ENCODE measurements around the gene TBC1D16. TPM values are rescaled to one million over a fixed set of nuclear protein-coding genes. Genes with fewer than 3 reads are reported as not detected.
"Not testable (repeated sequence)": the region's sequence is repeated elsewhere in the genome, so short reads cannot be mapped to it uniquely, and the experiment has no call there.

Gene TBC1D16
- total RNA-seq, 1 donor from 2014 or later = 19.3 TPM

- Histone ChIP-seq H3K27me3 (ENCODE audit: control insufficient read depth in 3 of 3, insufficient read depth in 3 of 3, low read length in 3 of 3) (peaks cover 21 to 35% (median 31%) of the 10 kb centered on the region in 3 donors), H3K36me3 (ENCODE audit: control insufficient read depth in 3 of 3, insufficient read depth in 3 of 3, low read length in 3 of 3) (no peaks in the 10 kb centered on the region), H3K4me1 (ENCODE audit: control insufficient read depth in 3 of 3, insufficient read depth in 3 of 3, low read length in 3 of 3) (peaks cover 0 to under 1% (median 0%) of the 10 kb centered on the region in 3 donors), H3K9me3 (ENCODE audit: control insufficient read depth in 3 of 3, low read length in 3 of 3) (peaks cover 0 to 9% (median 0%) of the 10 kb centered on the region in 3 donors), H3K9ac (ENCODE audit: low read depth in 1 of 3, low read length in 3 of 3) (no peak overlapping the region), H3K27ac (ENCODE audit: low read depth, low read length) (no peak overlapping the region), H3K4me3 (ENCODE audit: low read length in 3 of 3) (no peak overlapping the region)
Measured at GRCh38 chr17:79897243-79898063, 138.2 kb downstream of the TBC1D16 start.

GRCh38 chr17:79893457-79893856 lies 142.2 kb downstream of the TBC1D16 start:
- not testable (repeated sequence) for H3K9ac ChIP-seq (ENCODE audit: low read depth in 1 of 3, low read length in 3 of 3); H3K4me3 ChIP-seq (ENCODE audit: low read length in 3 of 3); H3K27ac ChIP-seq (ENCODE audit: low read depth, low read length); H3K36me3 ChIP-seq (ENCODE audit: control insufficient read depth in 3 of 3, insufficient read depth in 3 of 3, low read length in 3 of 3); H3K9me3 ChIP-seq (ENCODE audit: control insufficient read depth in 3 of 3, low read length in 3 of 3)
- H3K27me3 ChIP-seq (ENCODE audit: control insufficient read depth in 3 of 3, insufficient read depth in 3 of 3, low read length in 3 of 3) = peaks cover 37 to 56% (median 56%) of the 10 kb centered on the region in 3 donors
- peaks cover 8 to 10% (median 9%) of the 10 kb centered on the region in 3 donors for H3K4me1 ChIP-seq (ENCODE audit: control insufficient read depth in 3 of 3, insufficient read depth in 3 of 3, low read length in 3 of 3)

- no peak overlapping the region for H3K27ac ChIP-seq (ENCODE audit: low read depth, low read length)
- no peak overlapping the region for H3K9ac ChIP-seq (ENCODE audit: low read depth in 1 of 3, low read length in 3 of 3)
- H3K9me3 ChIP-seq (ENCODE audit: control insufficient read depth in 3 of 3, low read length in 3 of 3) = no peaks in the 10 kb centered on the region
- H3K4me3 ChIP-seq (ENCODE audit: low read length in 3 of 3) = no peak overlapping the region
- H3K36me3 ChIP-seq (ENCODE audit: control insufficient read depth in 3 of 3, insufficient read depth in 3 of 3, low read length in 3 of 3) = no peaks in the 10 kb centered on the region
- peaks cover 37 to 63% (median 55%) of the 10 kb centered on the region in 3 donors for H3K27me3 ChIP-seq (ENCODE audit: control insufficient read depth in 3 of 3, insufficient read depth in 3 of 3, low read length in 3 of 3)
- peaks cover 8 to 10% (median 9%) of the 10 kb centered on the region in 3 donors for H3K4me1 ChIP-seq (ENCODE audit: control insufficient read depth in 3 of 3, insufficient read depth in 3 of 3, low read length in 3 of 3)
Measured at GRCh38 chr17:79892457-79893241, 143.0 kb downstream of the TBC1D16 start.

- peaks cover 48 to 67% (median 66%) of the 10 kb centered on the region in 3 donors for H3K27me3 ChIP-seq (ENCODE audit: control insufficient read depth in 3 of 3, insufficient read depth in 3 of 3, low read length in 3 of 3)
- H3K27ac ChIP-seq (ENCODE audit: low read depth, low read length) = no peak overlapping the region
- H3K4me1 ChIP-seq (ENCODE audit: control insufficient read depth in 3 of 3, insufficient read depth in 3 of 3, low read length in 3 of 3) = peaks cover 8 to 10% (median 9%) of the 10 kb centered on the region in 3 donors
- no peaks in the 10 kb centered on the region for H3K9me3 ChIP-seq (ENCODE audit: control insufficient read depth in 3 of 3, low read length in 3 of 3)
- no peaks in the 10 kb centered on the region for H3K36me3 ChIP-seq (ENCODE audit: control insufficient read depth in 3 of 3, insufficient read depth in 3 of 3, low read length in 3 of 3)
- no peak overlapping the region for H3K4me3 ChIP-seq (ENCODE audit: low read length in 3 of 3)
- H3K9ac ChIP-seq (ENCODE audit: low read depth in 1 of 3, low read length in 3 of 3) = no peak overlapping the region
Measured at GRCh38 chr17:79891113-79891730, 144.4 kb downstream of the TBC1D16 start.

- peaks cover 48 to 67% (median 66%) of the 10 kb centered on the region in 3 donors for H3K27me3 ChIP-seq (ENCODE audit: control insufficient read depth in 3 of 3, insufficient read depth in 3 of 3, low read length in 3 of 3)
- H3K4me1 ChIP-seq (ENCODE audit: control insufficient read depth in 3 of 3, insufficient read depth in 3 of 3, low read length in 3 of 3) = peaks cover 8 to 10% (median 9%) of the 10 kb centered on the region in 3 donors
- H3K27ac ChIP-seq (ENCODE audit: low read depth, low read length) = no peak overlapping the region
- no peaks in the 10 kb centered on the region for H3K9me3 ChIP-seq (ENCODE audit: control insufficient read depth in 3 of 3, low read length in 3 of 3)
- H3K4me3 ChIP-seq (ENCODE audit: low read length in 3 of 3) = no peak overlapping the region
- no peak overlapping the region for H3K9ac ChIP-seq (ENCODE audit: low read depth in 1 of 3, low read length in 3 of 3)
- H3K36me3 ChIP-seq (ENCODE audit: control insufficient read depth in 3 of 3, insufficient read depth in 3 of 3, low read length in 3 of 3) = no peaks in the 10 kb centered on the region
Measured at GRCh38 chr17:79890706-79891105, 145.0 kb downstream of the TBC1D16 start.

- Histone ChIP-seq H3K36me3 (ENCODE audit: control insufficient read depth in 3 of 3, insufficient read depth in 3 of 3, low read length in 3 of 3) (no peaks in the 10 kb centered on the region), H3K4me3 (ENCODE audit: low read length in 3 of 3) (no peak overlapping the region), H3K27me3 (ENCODE audit: control insufficient read depth in 3 of 3, insufficient read depth in 3 of 3, low read length in 3 of 3) (peaks cover 50 to 67% (median 61%) of the 10 kb centered on the region in 3 donors), H3K27ac (ENCODE audit: low read depth, low read length) (no peak overlapping the region), H3K4me1 (ENCODE audit: control insufficient read depth in 3 of 3, insufficient read depth in 3 of 3, low read length in 3 of 3) (peaks cover 8 to 10% (median 9%) of the 10 kb centered on the region in 3 donors), H3K9ac (ENCODE audit: low read depth in 1 of 3, low read length in 3 of 3) (no peak overlapping the region), H3K9me3 (ENCODE audit: control insufficient read depth in 3 of 3, low read length in 3 of 3) (no peaks in the 10 kb centered on the region)
Measured at GRCh38 chr17:79888811-79889634, 146.6 kb downstream of the TBC1D16 start.

- H3K27me3 ChIP-seq (ENCODE audit: control insufficient read depth in 3 of 3, insufficient read depth in 3 of 3, low read length in 3 of 3) = peaks cover 56 to 63% (median 61%) of the 10 kb centered on the region in 3 donors
- no peak overlapping the region for H3K4me3 ChIP-seq (ENCODE audit: low read length in 3 of 3)
Measured at GRCh38 chr17:79888009-79888540, 147.6 kb downstream of the TBC1D16 start.

GRCh38 chr17:79887451-79887991 lies 148.2 kb downstream of the TBC1D16 start:
- Histone ChIP-seq H3K9me3 (ENCODE audit: control insufficient read depth in 3 of 3, low read length in 3 of 3) (no peaks in the 10 kb centered on the region), H3K9ac (ENCODE audit: low read depth in 1 of 3, low read length in 3 of 3) (no peak overlapping the region), H3K36me3 (ENCODE audit: control insufficient read depth in 3 of 3, insufficient read depth in 3 of 3, low read length in 3 of 3) (no peaks in the 10 kb centered on the region), H3K4me3 (ENCODE audit: low read length in 3 of 3) (no peak overlapping the region), H3K27me3 (ENCODE audit: control insufficient read depth in 3 of 3, insufficient read depth in 3 of 3, low read length in 3 of 3) (peaks cover 51 to 58% (median 56%) of the 10 kb centered on the region in 3 donors), H3K4me1 (ENCODE audit: control insufficient read depth in 3 of 3, insufficient read depth in 3 of 3, low read length in 3 of 3) (peaks cover 8 to 10% (median 9%) of the 10 kb centered on the region in 3 donors), H3K27ac (ENCODE audit: low read depth, low read length) (no peak overlapping the region)

More at GRCh38 chr17:79888009-79888540, 147.6 kb downstream of the TBC1D16 start:
- H3K36me3 ChIP-seq (ENCODE audit: control insufficient read depth in 3 of 3, insufficient read depth in 3 of 3, low read length in 3 of 3) = no peaks in the 10 kb centered on the region
- no peak overlapping the region for H3K9ac ChIP-seq (ENCODE audit: low read depth in 1 of 3, low read length in 3 of 3)
- no peaks in the 10 kb centered on the region for H3K9me3 ChIP-seq (ENCODE audit: control insufficient read depth in 3 of 3, low read length in 3 of 3)
- no peak overlapping the region for H3K27ac ChIP-seq (ENCODE audit: low read depth, low read length)
- H3K4me1 ChIP-seq (ENCODE audit: control insufficient read depth in 3 of 3, insufficient read depth in 3 of 3, low read length in 3 of 3) = peaks cover 8 to 10% (median 9%) of the 10 kb centered on the region in 3 donors

GRCh38 chr17:79883202-79883601 lies 152.5 kb downstream of the TBC1D16 start:
- Histone ChIP-seq H3K36me3 (ENCODE audit: control insufficient read depth in 3 of 3, insufficient read depth in 3 of 3, low read length in 3 of 3) (no peaks in the 10 kb centered on the region), H3K27ac (ENCODE audit: low read depth, low read length) (no peak overlapping the region), H3K4me1 (ENCODE audit: control insufficient read depth in 3 of 3, insufficient read depth in 3 of 3, low read length in 3 of 3) (no peaks in the 10 kb centered on the region), H3K9ac (ENCODE audit: low read depth in 1 of 3, low read length in 3 of 3) (no peak overlapping the region), H3K4me3 (ENCODE audit: low read length in 3 of 3) (no peak overlapping the region), H3K9me3 (ENCODE audit: control insufficient read depth in 3 of 3, low read length in 3 of 3) (no peaks in the 10 kb centered on the region), H3K27me3 (ENCODE audit: control insufficient read depth in 3 of 3, insufficient read depth in 3 of 3, low read length in 3 of 3) (peaks cover 23 to 33% (median 29%) of the 10 kb centered on the region in 3 donors)

Measured in skeletal muscle tissue (tissue), 4 donors.